ENCODE results near the gene RNF157. TPM values are rescaled to one million over a fixed set of nuclear protein-coding genes. Genes with fewer than 3 reads are reported as not detected.

RNF157 gene
- total and polyA plus RNA-seq, 9 of the 15 experiments (the other 6 are each of a cell fraction or from before 2014, with no cell fraction given), result 8.1 to 31.7 (median 20.8) TPM

- WGBS (ENCODE audit: insufficient coverage, low coverage, missing lambda C conversion rate), result 94% methylated on average over 20 of the region's 20 CpGs
- no peak for DNase-seq (ENCODE audit: extremely low read depth in 1 of 4, low spot score in 3 of 4)
- TF ChIP-seq, protein P1, sequence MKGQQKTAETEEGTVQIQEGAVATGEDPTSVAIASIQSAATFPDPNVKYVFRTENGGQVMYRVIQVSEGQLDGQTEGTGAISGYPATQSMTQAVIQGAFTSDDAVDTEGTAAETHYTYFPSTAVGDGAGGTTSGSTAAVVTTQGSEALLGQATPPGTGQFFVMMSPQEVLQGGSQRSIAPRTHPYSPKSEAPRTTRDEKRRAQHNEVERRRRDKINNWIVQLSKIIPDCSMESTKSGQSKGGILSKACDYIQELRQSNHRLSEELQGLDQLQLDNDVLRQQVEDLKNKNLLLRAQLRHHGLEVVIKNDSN (CRISPR knock-in tag; IDR thresholded peaks at IDR 0.05), result 0 out of 2 replicates have a peak, but pooled peaks have one; percentile 32
- TF ChIP-seq, protein P2, sequence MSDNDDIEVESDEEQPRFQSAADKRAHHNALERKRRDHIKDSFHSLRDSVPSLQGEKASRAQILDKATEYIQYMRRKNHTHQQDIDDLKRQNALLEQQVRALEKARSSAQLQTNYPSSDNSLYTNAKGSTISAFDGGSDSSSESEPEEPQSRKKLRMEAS (CRISPR knock-in tag; IDR thresholded peaks at IDR 0.05), result 0 out of 2 replicates have a peak, but pooled peaks have one; percentile 27
- no peak for TF ChIP-seq CC2D1A (IDR thresholded peaks at IDR 0.05)
- no peaks in the 10 kb centered on the region for H3K9me3 ChIP-seq (replicated peaks; ENCODE audit: control insufficient read depth, insufficient read depth, low read depth, low read length)
- POLR2A ChIA-PET, result interaction anchor here (0.6 to 2.5 kb wide), 6 partner anchors 9 to 187 kb away, joined by 3 to 8 read pairs (median 4); no protein-coding TSS in a partner anchor
- FAIRE-seq, result no peak
- no peak overlapping the region for H3K9ac ChIP-seq (ENCODE audit: insufficient read depth in 1 of 2, low read depth in 2 of 2, low read length in 2 of 2)
- H3K27ac ChIP-seq (ENCODE audit: extremely low read depth, low read depth, low read length), result no peak overlapping the region
- H3K4me1 ChIP-seq (replicated peaks in 1 of 2; ENCODE audit: control insufficient read depth in 2 of 2, insufficient read depth in 2 of 2, low read length in 2 of 2), result peaks cover 9 to 13% of the 10 kb centered on the region in 2 experiments; a peak in 4 of 5 replicates
- no TSS peak for BruUV-seq (replicated peaks)
- no peak overlapping the region for H2AFZ ChIP-seq (ENCODE audit: low read depth, low read length)
- CTCF ChIA-PET (ENCODE audit: low intra/inter-chr PET ratio), result no interaction called here
- ATAC-seq, result no peak
- H3K4me3 ChIP-seq, result no peak overlapping the region
- H4K20me1 ChIP-seq (replicated peaks; ENCODE audit: control insufficient read depth, insufficient read depth, low read length), result no peaks in the 10 kb centered on the region; the same call in 1 of the 2 replicates
- H3K4me2 ChIP-seq (ENCODE audit: insufficient read depth, low read length), result no peak overlapping the region
- in situ Hi-C loops (cut with MboI) (no loop called here), intact Hi-C loops (cut with micrococcal nuclease) (no loop called here)
- no peaks in the 10 kb centered on the region for H3K79me2 ChIP-seq (ENCODE audit: control insufficient read depth, insufficient read depth, low read length)
- no peaks in the 10 kb centered on the region for H3K27me3 ChIP-seq (ENCODE audit: control insufficient read depth in 2 of 2, insufficient read depth in 2 of 2, low read length in 2 of 2)
- peaks cover 75% of the 10 kb centered on the region; the same call in 2 of the 3 replicates for H3K36me3 ChIP-seq (ENCODE audit: control insufficient read depth, insufficient read depth, low read length)
- H3K9me1 ChIP-seq (ENCODE audit: control insufficient read depth, insufficient read depth, low read length), result no peaks in the 10 kb centered on the region
Measured at GRCh38 chr17:76092526-76093413, 147.5 kb downstream of the RNF157 start.

Small RNAs within 50 kb of the gene (microRNA-seq; reads per million reads assigned to microRNA genes)
- gene MIR6868 (ENCODE audit: borderline microRNAs expressed), result 0.73 reads per million

Small RNAs within 50 kb of the gene (small RNA-seq; reads per million reads assigned to genes)
- gene ATP5MGP6 (not detected), gene MIR6868 (0.18 reads per million)

Other genes starting within 250 kb of the RNF157 start
Only the 7 nearest of the 13 such genes appear.
- gene ZACN, start 161.3 kb downstream of the RNF157 start, total RNA-seq (2014; rRNA removed), result not detected in 2 replicates
- gene ZACN, start 161.3 kb downstream of the RNF157 start, total RNA-seq (2014; rRNA removed; fragmentation: Illumina TruSeq; extraction: Trizol), result not detected in 2 replicates
- gene ZACN, start 161.3 kb downstream of the RNF157 start, total RNA-seq (2015; rRNA removed; fragmentation: Illumina TruSeq; extraction: Trizol), result not detected in 2 replicates
- 0.07 TPM in 1 of 2 replicates, not detected in the other for gene ZACN, start 161.3 kb downstream of the RNF157 start, total RNA-seq (2021)
- gene ZACN, start 161.3 kb downstream of the RNF157 start, polyA plus RNA-seq (2011; rRNA removed), result not detected in 2 replicates
- gene ZACN, start 161.3 kb downstream of the RNF157 start, polyA plus RNA-seq (2014; fragmentation: Illumina TruSeq; extraction: Trizol), result not detected in 2 replicates
- gene ZACN, start 161.3 kb downstream of the RNF157 start, polyA plus RNA-seq (2014; fragmentation: Nextera tagmentation; extraction: Ambion mirVana), result not detected
- gene ZACN, start 161.3 kb downstream of the RNF157 start, polyA plus RNA-seq (2014; rRNA removed), result not detected in 2 replicates
- 35.0 and 35.5 TPM in 2 replicates for gene EXOC7, start 136.7 kb downstream of the RNF157 start, total RNA-seq (2014; rRNA removed)
- 29.0 and 30.3 TPM in 2 replicates for gene EXOC7, start 136.7 kb downstream of the RNF157 start, total RNA-seq (2014; rRNA removed; fragmentation: Illumina TruSeq; extraction: Trizol)
- 36.3 and 42.4 TPM in 2 replicates for gene EXOC7, start 136.7 kb downstream of the RNF157 start, total RNA-seq (2015; rRNA removed; fragmentation: Illumina TruSeq; extraction: Trizol)
- gene EXOC7, start 136.7 kb downstream of the RNF157 start, total RNA-seq (2021), result 53.1 and 57.0 TPM in 2 replicates
- gene EXOC7, start 136.7 kb downstream of the RNF157 start, polyA plus RNA-seq (2011; rRNA removed), result 36.5 and 37.1 TPM in 2 replicates
- gene EXOC7, start 136.7 kb downstream of the RNF157 start, polyA plus RNA-seq (2014; fragmentation: Illumina TruSeq; extraction: Trizol), result 27.8 and 31.2 TPM in 2 replicates
- 10 to 100 TPM; 18.6 to 20.2 TPM for gene EXOC7, start 136.7 kb downstream of the RNF157 start, polyA plus RNA-seq (2014; fragmentation: Nextera tagmentation; extraction: Ambion mirVana)
- 30.5 and 36.2 TPM in 2 replicates for gene EXOC7, start 136.7 kb downstream of the RNF157 start, polyA plus RNA-seq (2014; rRNA removed)
- gene FOXJ1, start 99.2 kb downstream of the RNF157 start, total RNA-seq (2014; rRNA removed), result not detected in 2 replicates
- not detected in 2 replicates for gene FOXJ1, start 99.2 kb downstream of the RNF157 start, total RNA-seq (2014; rRNA removed; fragmentation: Illumina TruSeq; extraction: Trizol)
- gene FOXJ1, start 99.2 kb downstream of the RNF157 start, total RNA-seq (2015; rRNA removed; fragmentation: Illumina TruSeq; extraction: Trizol), result not detected in 2 replicates
- gene FOXJ1, start 99.2 kb downstream of the RNF157 start, total RNA-seq (2021), result 0.07 TPM in 2 replicates
- gene FOXJ1, start 99.2 kb downstream of the RNF157 start, polyA plus RNA-seq (2011; rRNA removed), result not detected in 2 replicates
- gene FOXJ1, start 99.2 kb downstream of the RNF157 start, polyA plus RNA-seq (2014; fragmentation: Illumina TruSeq; extraction: Trizol), result not detected in 2 replicates
- gene FOXJ1, start 99.2 kb downstream of the RNF157 start, polyA plus RNA-seq (2014; fragmentation: Nextera tagmentation; extraction: Ambion mirVana), result not detected
- not detected in 2 replicates for gene FOXJ1, start 99.2 kb downstream of the RNF157 start, polyA plus RNA-seq (2014; rRNA removed)
- gene UBALD2, start 24.9 kb upstream of the RNF157 start, total RNA-seq (2014; rRNA removed), result 43.1 and 52.7 TPM in 2 replicates
- 5.8 and 7.6 TPM in 2 replicates for gene UBALD2, start 24.9 kb upstream of the RNF157 start, total RNA-seq (2014; rRNA removed; fragmentation: Illumina TruSeq; extraction: Trizol)
- gene UBALD2, start 24.9 kb upstream of the RNF157 start, total RNA-seq (2015; rRNA removed; fragmentation: Illumina TruSeq; extraction: Trizol), result 21.9 and 25.3 TPM in 2 replicates
- 85.3 and 94.1 TPM in 2 replicates for gene UBALD2, start 24.9 kb upstream of the RNF157 start, total RNA-seq (2021)
- gene UBALD2, start 24.9 kb upstream of the RNF157 start, polyA plus RNA-seq (2011; rRNA removed), result 46.6 and 79.6 TPM in 2 replicates
- gene UBALD2, start 24.9 kb upstream of the RNF157 start, polyA plus RNA-seq (2014; fragmentation: Illumina TruSeq; extraction: Trizol), result 17.4 and 39.3 TPM in 2 replicates
- gene UBALD2, start 24.9 kb upstream of the RNF157 start, polyA plus RNA-seq (2014; fragmentation: Nextera tagmentation; extraction: Ambion mirVana), result 1 to 10 TPM; 2.3 to 3.9 TPM
- gene UBALD2, start 24.9 kb upstream of the RNF157 start, polyA plus RNA-seq (2014; rRNA removed), result 40.6 and 46.5 TPM in 2 replicates
- gene QRICH2, start 67.8 kb upstream of the RNF157 start, total RNA-seq (2014; rRNA removed), result 1.3 and 1.5 TPM in 2 replicates
- 0.89 and 1.1 TPM in 2 replicates for gene QRICH2, start 67.8 kb upstream of the RNF157 start, total RNA-seq (2014; rRNA removed; fragmentation: Illumina TruSeq; extraction: Trizol)
- 1.6 and 2.0 TPM in 2 replicates for gene QRICH2, start 67.8 kb upstream of the RNF157 start, total RNA-seq (2015; rRNA removed; fragmentation: Illumina TruSeq; extraction: Trizol)
- gene QRICH2, start 67.8 kb upstream of the RNF157 start, total RNA-seq (2021), result 1.4 and 2.0 TPM in 2 replicates
- 0.46 and 1.3 TPM in 2 replicates for gene QRICH2, start 67.8 kb upstream of the RNF157 start, polyA plus RNA-seq (2011; rRNA removed)
- gene QRICH2, start 67.8 kb upstream of the RNF157 start, polyA plus RNA-seq (2014; fragmentation: Illumina TruSeq; extraction: Trizol), result 0.40 and 0.61 TPM in 2 replicates
- gene QRICH2, start 67.8 kb upstream of the RNF157 start, polyA plus RNA-seq (2014; fragmentation: Nextera tagmentation; extraction: Ambion mirVana), result under 1 TPM; 0.03 to 0.07 TPM
- 0.81 and 1.2 TPM in 2 replicates for gene QRICH2, start 67.8 kb upstream of the RNF157 start, polyA plus RNA-seq (2014; rRNA removed)
- 18.6 and 21.9 TPM in 2 replicates for gene PRPSAP1, start 113.4 kb upstream of the RNF157 start, total RNA-seq (2014; rRNA removed)
- 39.3 and 39.4 TPM in 2 replicates for gene PRPSAP1, start 113.4 kb upstream of the RNF157 start, total RNA-seq (2014; rRNA removed; fragmentation: Illumina TruSeq; extraction: Trizol)
- gene PRPSAP1, start 113.4 kb upstream of the RNF157 start, total RNA-seq (2015; rRNA removed; fragmentation: Illumina TruSeq; extraction: Trizol), result 38.0 and 40.8 TPM in 2 replicates
- 65.8 and 70.8 TPM in 2 replicates for gene PRPSAP1, start 113.4 kb upstream of the RNF157 start, total RNA-seq (2021)
- gene PRPSAP1, start 113.4 kb upstream of the RNF157 start, polyA plus RNA-seq (2011; rRNA removed), result 77.1 and 89.9 TPM in 2 replicates
- gene PRPSAP1, start 113.4 kb upstream of the RNF157 start, polyA plus RNA-seq (2014; fragmentation: Illumina TruSeq; extraction: Trizol), result 70.0 and 73.4 TPM in 2 replicates
- gene PRPSAP1, start 113.4 kb upstream of the RNF157 start, polyA plus RNA-seq (2014; fragmentation: Nextera tagmentation; extraction: Ambion mirVana), result 10 to 100 TPM; 21.9 to 31.9 TPM
- 61.2 and 72.8 TPM in 2 replicates for gene PRPSAP1, start 113.4 kb upstream of the RNF157 start, polyA plus RNA-seq (2014; rRNA removed)
- 60.3 and 69.6 TPM in 2 replicates for gene SPHK1, start 144.1 kb upstream of the RNF157 start, total RNA-seq (2014; rRNA removed)
- 5.6 and 8.0 TPM in 2 replicates for gene SPHK1, start 144.1 kb upstream of the RNF157 start, total RNA-seq (2014; rRNA removed; fragmentation: Illumina TruSeq; extraction: Trizol)
- gene SPHK1, start 144.1 kb upstream of the RNF157 start, total RNA-seq (2015; rRNA removed; fragmentation: Illumina TruSeq; extraction: Trizol), result 14.1 and 14.9 TPM in 2 replicates
- gene SPHK1, start 144.1 kb upstream of the RNF157 start, total RNA-seq (2021), result 56.2 and 58.2 TPM in 2 replicates
- 20.2 and 21.6 TPM in 2 replicates for gene SPHK1, start 144.1 kb upstream of the RNF157 start, polyA plus RNA-seq (2011; rRNA removed)
- 14.5 and 25.0 TPM in 2 replicates for gene SPHK1, start 144.1 kb upstream of the RNF157 start, polyA plus RNA-seq (2014; fragmentation: Illumina TruSeq; extraction: Trizol)
- gene SPHK1, start 144.1 kb upstream of the RNF157 start, polyA plus RNA-seq (2014; fragmentation: Nextera tagmentation; extraction: Ambion mirVana), result 1 to 10 TPM in 1 of 2 experiments, under 1 TPM in 1; 0.21 to 1.9 TPM
- 45.3 and 51.4 TPM in 2 replicates for gene SPHK1, start 144.1 kb upstream of the RNF157 start, polyA plus RNA-seq (2014; rRNA removed)